Stimulated activated CD8-positive, alpha-beta memory T cell treated with anti-CD3 and anti-CD28 coated beads, Interleukin-4, amount 100 ng/mL, for 48 hours (primary cell): ENCODE data around the gene PCBP4.

Experiments
- DNase-seq: peaks from one replicate; pipeline ENCODE4 v3.0.0-alpha.2; 2020

The PCBP4 gene

DNA sequence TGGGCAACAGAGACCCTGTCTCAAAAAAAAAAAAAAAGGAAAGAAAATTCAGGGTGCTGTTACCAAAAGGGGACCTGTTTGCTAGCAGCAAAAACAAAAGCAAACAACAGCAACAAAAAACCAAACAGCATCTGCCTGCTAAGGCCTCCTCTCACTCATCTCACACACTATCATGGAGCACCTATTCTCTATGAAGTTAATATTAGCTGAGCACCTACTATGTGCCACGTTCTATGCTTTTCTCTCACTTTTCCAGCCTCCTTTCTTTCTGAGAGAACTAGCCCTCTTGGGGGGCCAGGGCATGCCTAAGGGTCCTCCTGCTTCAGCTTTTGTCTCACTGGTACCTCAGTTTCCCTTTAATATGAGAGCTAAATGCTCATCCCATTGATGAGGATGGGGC lies 12.5 kb downstream of the PCBP4 start:
- DNase-seq = no peak

DNA sequence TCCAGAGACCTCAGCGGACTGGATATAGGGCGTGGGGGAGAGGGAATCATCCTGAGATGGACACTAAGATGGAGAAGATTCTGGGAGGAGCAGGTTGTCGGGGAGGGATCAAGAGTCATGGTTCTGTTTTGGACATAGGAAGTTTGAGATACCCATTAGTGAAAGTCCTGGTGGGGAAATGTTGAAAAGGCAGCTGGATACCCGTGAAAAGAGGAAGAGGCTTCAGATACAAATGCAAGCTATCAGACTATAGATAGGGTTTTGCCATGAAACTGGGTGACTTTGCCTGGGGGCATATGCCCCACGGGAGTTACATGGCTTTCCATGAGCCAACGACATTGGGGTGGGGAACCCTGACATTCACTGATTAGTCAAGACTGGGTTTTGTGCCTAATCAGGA lies 13.1 kb downstream of the PCBP4 start:
- no peak for DNase-seq

DNA sequence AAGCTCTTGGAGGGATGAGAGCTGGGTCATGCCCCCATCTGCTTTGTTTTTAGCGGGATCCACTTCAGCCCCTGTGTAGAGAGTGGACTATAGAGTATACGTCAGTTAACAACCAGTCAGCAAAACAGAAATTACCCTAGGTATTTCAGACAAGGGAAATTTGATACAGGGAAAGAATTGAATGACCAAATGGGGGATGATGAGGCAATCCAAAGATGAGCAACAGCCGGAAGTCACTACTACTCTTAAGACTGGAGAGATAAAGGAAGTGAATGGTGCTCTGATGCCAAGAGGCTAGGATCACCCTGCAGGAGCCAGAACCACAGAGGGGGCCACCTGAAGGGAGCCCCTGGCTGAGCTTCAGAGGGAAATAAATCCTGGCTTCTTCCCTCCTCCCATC lies 13.8 kb downstream of the PCBP4 start:
- no peak for DNase-seq

DNA sequence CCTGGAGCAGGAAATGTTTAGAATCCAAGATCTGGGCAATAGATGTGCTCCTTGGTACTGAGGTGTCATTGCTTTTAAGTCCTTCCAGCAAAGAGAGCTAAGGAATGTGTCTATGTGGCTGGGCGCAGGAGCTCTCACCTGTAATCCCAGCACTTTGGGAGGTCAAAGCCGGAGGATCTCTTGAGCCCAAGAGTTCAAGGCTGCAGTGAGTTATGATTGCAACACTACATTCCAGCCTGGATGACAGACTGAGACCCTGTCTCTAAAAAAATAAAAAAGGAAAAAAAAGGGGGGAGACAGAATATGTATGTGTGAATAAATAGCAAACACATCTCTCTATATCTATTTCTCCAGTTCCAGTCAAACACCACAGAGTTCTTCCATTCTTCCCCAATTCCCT lies 16.4 kb downstream of the PCBP4 start:
- DNase-seq = no peak

DNA sequence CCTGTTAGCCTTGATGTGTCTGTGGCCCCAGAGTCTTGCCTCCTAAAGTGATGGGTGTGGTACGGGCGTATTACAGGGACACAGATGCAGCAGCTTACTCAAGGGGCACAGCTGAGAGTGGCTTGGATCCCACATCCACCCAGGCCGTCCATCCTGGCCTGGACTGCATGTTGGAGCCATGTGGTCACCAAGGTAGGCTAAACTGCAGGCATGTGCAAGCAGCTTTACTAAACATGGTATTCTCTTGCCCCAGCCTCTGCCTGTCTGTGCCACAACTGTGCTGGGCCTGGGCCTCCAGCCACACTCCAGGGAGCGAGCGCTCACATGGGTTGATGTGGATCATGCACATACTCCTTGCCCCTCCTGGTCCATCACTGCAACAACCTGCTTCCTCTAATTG lies 18.1 kb downstream of the PCBP4 start:
- DNase-seq = no peak

DNA sequence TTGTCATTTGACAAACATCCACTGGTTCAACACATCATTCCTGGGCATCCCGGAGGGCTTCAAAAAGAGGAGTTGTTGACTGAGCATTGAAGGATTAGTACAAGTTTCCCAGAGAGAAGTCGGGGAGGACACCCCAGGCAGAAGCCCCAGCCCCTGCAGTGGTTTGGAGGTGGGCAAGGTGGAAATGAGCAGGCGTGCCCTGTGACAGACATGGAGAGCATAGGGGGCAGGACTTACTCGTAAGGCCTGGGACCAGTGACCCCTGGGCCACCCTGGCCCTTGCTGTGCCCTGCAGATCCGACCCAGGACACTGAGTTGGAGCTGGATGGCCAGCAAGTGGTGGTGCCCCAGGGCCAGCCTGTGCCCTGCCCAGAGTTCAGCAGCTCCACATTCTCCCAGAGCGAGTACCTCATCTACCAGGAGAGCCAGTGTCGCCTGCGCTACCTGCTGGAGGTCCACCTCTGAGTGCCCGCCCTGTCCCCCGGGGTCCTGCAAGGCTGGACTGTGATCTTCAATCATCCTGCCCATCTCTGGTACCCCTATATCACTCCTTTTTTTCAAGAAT lies 19.2 kb downstream of the PCBP4 start:
- DNase-seq = no peak

DNA sequence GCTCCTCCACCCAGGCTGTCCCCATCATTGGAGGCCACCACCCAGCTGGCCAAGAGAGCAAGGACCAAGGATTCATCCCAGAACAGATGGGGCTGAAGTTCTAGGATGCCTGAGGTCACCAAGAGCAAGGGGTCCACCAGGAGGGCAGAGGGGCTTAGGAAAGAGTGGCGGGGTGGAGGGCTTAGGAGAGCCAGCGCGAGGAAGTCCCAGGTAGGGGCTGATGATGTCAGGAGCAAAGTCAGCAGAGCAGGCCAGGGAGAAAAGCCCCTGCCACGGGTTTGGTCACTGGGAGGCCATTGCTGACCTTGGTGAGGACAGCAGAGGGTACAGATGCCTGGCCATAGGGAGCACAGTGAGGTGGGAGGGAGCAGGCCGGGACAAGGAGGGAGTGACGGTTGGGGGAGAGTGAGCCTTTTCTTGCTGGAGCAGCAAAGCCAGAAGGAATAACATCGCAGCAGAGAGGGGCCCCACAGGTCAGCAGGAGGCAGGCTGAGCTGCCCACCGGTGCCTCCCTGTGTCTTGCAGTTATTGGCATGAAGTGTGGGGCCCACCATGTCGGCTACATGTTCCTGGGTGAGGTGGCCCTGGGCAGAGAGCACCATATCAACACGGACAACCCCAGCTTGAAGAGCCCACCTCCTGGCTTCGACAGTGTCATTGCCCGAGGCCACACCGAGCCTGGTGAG lies 19.9 kb downstream of the PCBP4 start:
- DNase-seq = no peak

DNA sequence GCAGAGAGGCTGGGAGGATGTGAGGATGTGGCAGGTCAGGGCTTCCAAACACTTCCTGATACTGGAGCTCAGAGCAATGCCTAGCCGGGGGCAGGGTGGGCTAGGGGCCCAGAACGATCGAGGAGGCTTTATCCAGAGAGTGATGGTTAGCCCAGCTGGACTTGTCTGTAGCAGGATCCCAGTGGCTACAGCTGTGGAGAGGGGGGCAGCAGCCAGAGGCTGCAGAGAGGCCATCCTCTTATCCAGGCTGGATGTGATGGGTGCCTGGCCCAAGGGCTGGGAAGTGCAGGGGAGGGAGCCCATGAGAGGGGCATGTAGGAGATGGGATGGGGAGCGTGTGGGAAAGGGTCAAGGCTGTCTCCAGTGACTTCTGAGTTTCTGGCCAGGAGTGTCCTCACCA lies 20.5 kb downstream of the PCBP4 start:
- no peak for DNase-seq

DNA sequence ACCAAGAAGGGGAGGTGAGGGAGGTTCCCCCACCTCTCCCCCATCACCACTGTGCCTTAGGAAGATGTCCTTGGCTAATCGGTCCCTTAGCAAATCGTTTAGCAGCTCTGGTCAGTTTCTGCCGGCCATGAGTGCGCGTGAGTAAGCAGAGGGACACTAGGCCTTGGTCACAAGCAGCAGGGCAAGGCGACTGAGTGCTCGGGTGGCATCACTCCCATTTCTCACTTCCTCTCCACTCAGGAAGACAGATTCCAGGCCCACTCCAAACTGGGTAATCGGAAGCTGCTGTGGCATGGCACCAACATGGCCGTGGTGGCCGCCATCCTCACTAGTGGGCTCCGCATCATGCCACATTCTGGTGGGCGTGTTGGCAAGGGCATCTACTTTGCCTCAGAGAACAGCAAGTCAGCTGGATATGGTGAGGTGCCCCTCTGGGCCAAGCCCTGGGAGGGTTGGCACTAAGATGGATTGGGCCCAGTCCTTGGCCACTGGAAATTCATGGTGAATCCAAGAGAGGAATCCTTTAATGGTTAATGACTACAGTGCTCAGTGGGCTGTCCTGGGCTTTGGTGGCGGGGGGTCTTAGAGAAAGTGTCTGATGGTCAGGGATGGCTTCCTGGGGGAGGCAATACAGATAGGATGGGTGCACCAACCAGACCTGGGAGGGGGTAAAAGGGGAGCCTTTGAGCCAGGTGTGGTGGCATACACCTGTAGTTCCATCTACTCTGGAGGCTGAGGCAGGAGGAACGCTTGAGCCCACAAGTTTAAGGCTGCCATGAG lies 21.1 kb downstream of the PCBP4 start:
- DNase-seq = no peak

DNA sequence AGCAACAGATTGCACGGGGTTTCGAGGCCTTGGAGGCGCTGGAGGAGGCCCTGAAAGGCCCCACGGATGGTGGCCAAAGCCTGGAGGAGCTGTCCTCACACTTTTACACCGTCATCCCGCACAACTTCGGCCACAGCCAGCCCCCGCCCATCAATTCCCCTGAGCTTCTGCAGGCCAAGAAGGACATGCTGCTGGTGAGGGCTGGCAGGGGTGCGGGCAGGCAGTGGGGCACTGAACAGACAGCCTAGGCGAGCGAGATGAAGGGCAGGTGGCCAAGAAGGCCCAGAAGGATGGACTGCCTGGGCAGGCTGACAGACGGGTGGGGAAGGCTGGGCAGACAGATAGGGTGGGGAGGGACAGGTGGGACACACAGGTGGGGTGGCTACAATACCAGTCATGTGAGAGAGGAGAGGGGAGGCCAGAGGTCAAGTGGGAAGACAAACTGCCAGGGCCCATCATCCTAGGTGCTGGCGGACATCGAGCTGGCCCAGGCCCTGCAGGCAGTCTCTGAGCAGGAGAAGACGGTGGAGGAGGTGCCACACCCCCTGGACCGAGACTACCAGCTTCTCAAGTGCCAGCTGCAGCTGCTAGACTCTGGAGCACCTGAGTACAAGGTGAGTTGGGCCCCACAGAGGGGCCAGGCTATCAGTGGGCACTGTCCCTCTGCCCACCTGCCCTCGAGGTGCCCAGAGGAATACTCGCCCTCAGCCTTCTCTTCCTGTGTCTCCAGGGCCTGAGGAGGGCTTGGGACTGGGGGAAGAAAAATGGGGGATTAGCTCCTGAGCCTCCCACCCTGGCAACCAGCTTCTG lies 22.0 kb downstream of the PCBP4 start:
- DNase-seq = no peak

DNA sequence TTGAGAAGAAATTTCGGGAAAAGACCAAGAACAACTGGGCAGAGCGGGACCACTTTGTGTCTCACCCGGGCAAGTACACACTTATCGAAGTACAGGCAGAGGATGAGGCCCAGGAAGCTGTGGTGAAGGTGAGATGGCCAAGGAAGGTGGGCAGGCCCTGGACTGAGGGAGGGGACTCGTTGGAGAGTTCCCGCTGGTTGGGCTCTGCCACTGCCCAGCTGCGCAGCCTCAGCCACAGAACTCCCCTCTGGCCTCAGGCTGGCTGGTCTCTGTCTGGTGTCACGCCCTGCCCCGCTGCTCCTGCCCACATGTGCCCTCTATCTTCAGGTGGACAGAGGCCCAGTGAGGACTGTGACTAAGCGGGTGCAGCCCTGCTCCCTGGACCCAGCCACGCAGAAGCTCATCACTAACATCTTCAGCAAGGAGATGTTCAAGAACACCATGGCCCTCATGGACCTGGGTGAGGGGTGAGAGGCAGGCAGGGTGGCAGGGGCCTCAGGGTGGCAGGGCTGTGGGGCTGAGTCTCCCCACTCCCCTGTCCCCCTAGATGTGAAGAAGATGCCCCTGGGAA lies 22.7 kb downstream of the PCBP4 start:
- no peak for DNase-seq

DNA sequence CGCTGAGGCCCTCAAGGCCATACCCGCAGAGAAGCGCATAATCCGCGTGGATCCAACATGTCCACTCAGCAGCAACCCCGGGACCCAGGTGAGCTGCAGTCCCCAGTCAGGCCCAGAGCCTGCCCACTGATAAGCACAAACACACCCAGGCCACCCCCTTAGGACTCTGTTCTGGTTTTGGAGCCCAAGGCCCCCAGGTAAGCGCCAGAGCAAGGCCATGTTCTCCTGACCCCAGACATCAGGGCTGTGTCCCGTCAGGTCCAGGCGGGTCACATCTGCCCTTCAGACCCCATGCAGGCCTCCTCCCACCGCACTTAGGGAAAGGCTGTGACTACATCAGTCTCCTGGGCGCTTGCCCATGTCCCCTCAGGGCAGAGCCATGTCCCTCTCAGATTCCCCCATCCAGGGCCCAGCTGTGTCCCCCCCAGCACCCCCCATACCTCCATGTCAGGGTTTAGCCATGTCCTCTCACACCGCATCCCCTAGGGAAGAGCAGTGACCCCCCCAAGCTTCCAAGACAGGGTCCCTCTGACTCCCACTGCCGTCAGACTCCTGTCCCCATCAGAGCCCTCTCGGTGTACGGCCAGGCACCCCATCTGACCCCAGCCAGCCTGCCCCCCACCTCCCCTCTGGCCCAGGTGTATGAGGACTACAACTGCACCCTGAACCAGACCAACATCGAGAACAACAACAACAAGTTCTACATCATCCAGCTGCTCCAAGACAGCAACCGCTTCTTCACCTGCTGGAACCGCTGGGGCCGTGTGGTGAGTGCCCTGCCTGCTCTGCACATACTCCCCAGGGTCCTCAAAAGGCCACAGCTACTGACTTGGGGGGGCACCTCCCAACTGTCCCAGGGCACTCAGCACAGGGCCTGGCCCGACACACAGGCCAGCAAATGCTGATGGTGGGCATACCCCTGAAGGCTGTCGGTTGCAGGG lies 23.5 kb downstream of the PCBP4 start:
- no peak for DNase-seq

DNA sequence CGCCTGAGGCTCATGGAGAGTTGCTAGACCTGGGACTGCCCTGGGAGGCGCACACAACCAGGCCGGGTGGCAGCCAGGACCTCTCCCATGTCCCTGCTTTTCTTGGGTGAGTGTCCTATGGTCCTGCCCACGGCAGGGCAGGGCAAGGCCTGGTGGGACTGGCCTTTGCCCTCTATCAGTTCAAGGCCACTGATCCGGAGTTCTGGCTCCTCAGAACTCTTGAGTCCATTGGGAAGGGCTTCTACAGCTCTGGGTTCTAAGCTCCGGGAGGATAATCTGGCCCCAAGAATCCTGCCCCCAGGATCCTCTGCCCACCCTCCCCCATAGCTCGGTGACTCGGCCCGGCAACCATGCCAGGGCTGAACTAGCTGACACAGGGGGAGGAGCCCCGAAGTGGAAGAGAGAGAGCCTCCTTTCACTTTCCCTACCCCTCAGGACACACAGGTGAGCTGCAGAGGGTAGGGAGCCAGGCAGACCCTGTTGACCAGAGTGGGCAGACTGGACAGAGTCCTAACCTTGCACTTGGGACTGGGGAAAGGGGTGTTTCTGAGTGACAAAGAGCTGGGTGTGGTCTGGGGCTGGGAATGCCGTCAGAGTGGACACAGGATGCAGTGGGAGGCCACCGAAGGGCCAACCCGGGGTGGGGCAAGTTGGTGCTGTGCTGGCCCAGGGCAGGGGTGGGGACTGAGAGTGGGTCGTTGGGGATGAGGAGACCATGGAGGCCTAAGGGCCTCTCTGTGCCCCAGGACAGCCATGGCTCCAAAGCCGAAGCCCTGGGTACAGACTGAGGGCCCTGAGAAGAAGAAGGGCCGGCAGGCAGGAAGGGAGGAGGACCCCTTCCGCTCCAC lies 24.4 kb downstream of the PCBP4 start:
- DNase-seq = peak; percentile 73

DNA sequence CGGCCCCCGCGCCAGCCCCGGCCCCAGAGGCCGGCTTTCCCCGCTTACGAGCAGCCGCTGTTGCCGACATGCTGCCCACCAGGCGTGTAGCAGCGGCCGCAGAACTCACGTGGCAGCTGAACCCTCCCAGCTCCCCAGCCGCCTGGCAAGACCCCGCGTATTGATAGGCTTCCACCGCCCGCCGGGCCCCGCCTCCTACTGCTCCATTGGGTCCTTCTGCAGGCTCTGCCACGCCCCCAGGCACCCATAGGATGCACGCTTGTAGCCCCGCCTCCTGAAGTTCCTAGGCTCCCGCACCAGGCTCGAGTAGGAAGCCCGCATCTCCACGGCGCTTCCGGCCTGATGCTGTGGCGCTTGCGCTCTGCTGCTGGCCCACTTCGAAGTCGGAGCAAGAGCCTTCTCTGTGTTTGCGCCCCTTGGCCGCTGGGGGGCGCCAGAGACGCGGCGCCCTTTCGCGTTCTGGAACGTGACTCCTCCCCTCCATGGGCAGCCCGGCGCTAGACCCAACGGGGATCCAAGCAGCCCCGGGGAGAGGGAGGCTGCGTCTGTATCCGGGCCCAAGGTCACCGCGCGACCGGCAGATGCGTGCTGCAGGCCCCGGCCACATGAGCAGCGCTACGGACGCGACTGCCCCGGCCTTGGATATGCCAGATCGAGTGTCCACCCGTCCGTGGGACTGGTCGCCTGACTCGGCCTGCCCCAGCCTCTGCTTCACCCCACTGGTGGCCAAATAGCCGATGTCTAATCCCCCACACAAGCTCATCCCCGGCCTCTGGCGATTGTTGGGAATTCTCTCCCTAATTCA lies 25.3 kb downstream of the PCBP4 start, which contains the start of the genes PARP3 and RRP9:
TSS of gene PARP3 (plus strand) at position 566 of the 805 bp plus-strand sequence. CDS start 993 bp downstream, outside the sequence.
TSS of gene RRP9 (minus strand) at position 107 of the 805 bp plus-strand sequence. CDS start at position 70, 37 bp downstream.
- DNase-seq = peak; percentile 99

DNA sequence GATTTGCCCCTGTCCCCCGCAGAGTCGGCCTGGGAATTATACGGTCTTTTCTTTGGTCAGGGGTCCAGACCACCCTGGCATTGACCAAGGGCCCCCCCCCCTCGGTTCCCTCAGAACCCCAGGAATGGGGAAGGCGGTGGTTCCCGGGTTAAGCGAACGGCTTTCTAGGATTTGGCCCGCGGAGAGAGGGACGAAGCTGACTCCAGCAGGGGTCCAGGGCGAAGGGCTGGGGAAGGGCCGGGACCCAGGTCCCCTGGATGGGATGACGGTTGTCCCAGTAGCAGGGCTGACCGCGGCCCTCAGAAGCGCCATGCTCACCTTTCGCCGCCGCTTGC lies 25.8 kb downstream of the PCBP4 start:
- DNase-seq = no peak

DNA sequence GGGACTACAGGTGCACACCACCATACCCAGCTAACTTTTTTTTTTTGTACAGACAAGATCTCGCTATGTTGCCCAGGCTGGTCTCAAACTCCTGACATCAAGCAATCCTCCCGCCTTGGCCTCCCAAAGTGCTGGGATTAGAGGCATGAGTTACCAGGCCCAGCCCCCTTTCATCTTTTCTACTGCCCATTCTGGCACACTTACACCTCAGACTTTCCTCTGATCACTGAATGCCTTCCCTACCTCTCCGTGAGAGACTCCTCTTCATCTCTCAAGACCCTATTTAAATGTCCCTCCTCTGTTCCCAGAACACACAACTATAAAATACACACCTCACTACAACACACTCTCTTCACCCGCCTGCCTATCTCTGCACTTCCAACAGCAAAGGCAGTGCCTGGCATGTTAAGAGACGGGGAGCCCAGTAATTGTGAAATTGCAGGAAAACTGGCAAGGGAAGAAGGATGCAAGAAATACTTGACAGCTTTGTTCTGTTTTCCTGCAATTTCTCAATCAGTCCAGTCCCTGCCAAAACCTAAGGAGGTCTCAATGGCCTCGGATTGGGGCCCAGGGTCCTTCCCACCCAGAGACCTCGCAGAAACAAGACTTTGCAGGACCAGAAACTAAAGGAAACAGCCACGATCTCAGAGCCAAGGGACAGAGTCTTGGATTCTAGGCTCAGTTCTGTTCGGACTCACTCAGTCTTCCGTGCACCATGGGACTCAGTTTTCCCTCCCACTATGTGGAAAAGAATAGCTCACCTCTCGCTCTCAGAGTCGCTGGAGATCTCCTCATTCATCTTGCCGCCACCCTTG lies 26.4 kb downstream of the PCBP4 start:
- DNase-seq = peak; percentile 23

DNA sequence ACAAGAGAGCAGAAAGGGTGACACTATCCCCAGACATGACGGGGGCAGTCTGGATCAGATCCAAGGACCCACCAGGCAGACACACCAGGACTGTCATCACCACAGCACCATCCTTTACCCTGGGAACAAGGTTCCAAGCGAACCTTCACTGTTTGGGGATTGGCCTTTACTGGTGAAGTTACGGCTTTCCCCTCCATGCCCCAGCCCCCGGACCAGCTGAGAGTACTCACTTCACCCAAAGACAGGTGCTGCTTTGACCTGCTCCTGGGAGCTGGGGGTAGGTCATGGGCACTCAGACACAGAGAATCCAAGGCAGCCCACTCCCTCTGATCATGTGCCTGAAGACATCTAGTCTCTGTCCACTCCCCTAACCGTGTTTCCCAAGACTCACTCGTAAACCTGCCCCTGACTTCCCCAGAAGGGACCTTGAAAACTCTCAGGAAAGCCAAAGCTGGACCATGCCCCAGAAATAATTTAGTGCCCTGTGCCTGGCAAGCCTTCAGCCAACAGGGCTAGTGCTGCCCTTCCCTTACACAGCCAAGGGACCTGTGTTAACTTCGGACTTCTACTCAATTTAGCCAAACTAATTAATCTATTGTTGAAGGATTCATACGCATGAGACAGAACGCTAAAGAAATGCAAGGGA lies 28.4 kb downstream of the PCBP4 start:
- peak; percentile 18 for DNase-seq
